Ascending aorta (tissue), 2 donors: ENCODE results near the gene SMIM35. TPM values are rescaled to one million over a fixed set of nuclear protein-coding genes. Genes with fewer than 3 reads are reported as not detected.

ENCODE experiments used
- DNase-seq, 2 donors: peaks; one replicate each; pipeline ENCODE4 v3.0.0-alpha.2; 2019; ENCODE audit warnings: low spot score in 2 of 2
- H3K27ac ChIP-seq, 2 donors: fragments of 200-600 bp; sonication (generic); one replicate each; pipeline ENCODE4 v1.5.1; 2016 to 2017; ENCODE audit warnings: mild to moderate bottlenecking in 1 of 2
- H3K27me3 ChIP-seq: fragments of 200-600 bp; sonication (generic); one replicate; pipeline ENCODE4 v1.5.1; 2017
- H3K36me3 ChIP-seq, 2 donors: fragments of 200-600 bp; sonication (generic); one replicate each; pipeline ENCODE4 v1.5.1; 2016
- H3K4me1 ChIP-seq, 2 donors: fragments of 200-600 bp; sonication (generic); one replicate each; pipeline ENCODE4 v1.5.1; 2016 to 2017; ENCODE audit warnings: mild to moderate bottlenecking in 1 of 2
- H3K4me3 ChIP-seq, 2 donors: fragments of 200-600 bp; sonication (generic); one replicate each; pipeline ENCODE4 v1.5.1; 2016 to 2017; ENCODE audit warnings: mild to moderate bottlenecking in 1 of 2
- H3K9me3 ChIP-seq, 2 donors: fragments of 200-600 bp; sonication (generic); one replicate each; pipeline ENCODE4 v1.5.1; 2016
- CTCF ChIP-seq, 3 experiments: fragments of 200-600 bp in 2 of 3; fragments of 450-650 bp in 1 of 3; sonication (generic) in 2 of 3; IDR thresholded peaks; one replicate each; pipeline ENCODE4 v1.5.1; 2016 to 2019; ENCODE audit warnings: antibody characterized with exemption in 3 of 3, mild to moderate bottlenecking in 1 of 3, moderate library complexity in 1 of 3
- intact Hi-C: fragments of 100-400 bp; cut with DNase I; formaldehyde crosslinking; loops from one replicate; pipeline ENCODE4 v1.15.1; 2023
- total RNA-seq: library from RNA; depleted of rRNA; stranded (reverse); fragments of >200 nt; gene quantifications from one replicate; pipeline ENCODE4 v1.1.0, GENCODE V29; 2016

The SMIM35 gene
- total RNA-seq, 1 donor from 2014 or later = not detected

GRCh38 chr11:117969160-117969991 is 117.4 kb downstream of the SMIM35 start:
- no peak for TF ChIP-seq CTCF (IDR thresholded peaks at IDR 0.05)
- no peak overlapping the region for H3K4me3 ChIP-seq
- intact Hi-C loops = no loop called here
- no peaks in the 10 kb centered on the region for H3K4me1 ChIP-seq
- H3K27me3 ChIP-seq = no peaks in the 10 kb centered on the region
- H3K36me3 ChIP-seq = no peaks in the 10 kb centered on the region
- H3K27ac ChIP-seq = no peak overlapping the region
- H3K9me3 ChIP-seq = no peaks in the 10 kb centered on the region
- no peak for DNase-seq

GRCh38 chr11:117966908-117967307 is 119.9 kb downstream of the SMIM35 start:
- Histone ChIP-seq H3K4me3 (no peak overlapping the region), H3K4me1 (no peaks in the 10 kb centered on the region), H3K36me3 (no peaks in the 10 kb centered on the region), H3K27me3 (no peaks in the 10 kb centered on the region), H3K9me3 (no peaks in the 10 kb centered on the region), H3K27ac (no peak overlapping the region)
- no peak for TF ChIP-seq CTCF (IDR thresholded peaks at IDR 0.05)
- intact Hi-C loops = no loop called here
- no peak for DNase-seq

- Histone ChIP-seq H3K27me3 (no peaks in the 10 kb centered on the region), H3K4me1 (no peaks in the 10 kb centered on the region), H3K9me3 (no peaks in the 10 kb centered on the region), H3K36me3 (no peaks in the 10 kb centered on the region), H3K4me3 (no peak overlapping the region), H3K27ac (no peak overlapping the region)
- no peak for DNase-seq
- TF ChIP-seq CTCF (IDR thresholded peaks at IDR 0.05) = no peak
- intact Hi-C loops = no loop called here
Observed at GRCh38 chr11:117962826-117963225, 123.9 kb downstream of the SMIM35 start.

- H3K4me3 ChIP-seq = no peak overlapping the region
- H3K36me3 ChIP-seq = no peaks in the 10 kb centered on the region
- no peaks in the 10 kb centered on the region for H3K27me3 ChIP-seq
- H3K4me1 ChIP-seq = no peaks in the 10 kb centered on the region
- DNase-seq = no peak
- intact Hi-C loops = no loop called here
- no peak for TF ChIP-seq CTCF (IDR thresholded peaks at IDR 0.05)
- no peaks in the 10 kb centered on the region for H3K9me3 ChIP-seq
- H3K27ac ChIP-seq = no peak overlapping the region
Observed at GRCh38 chr11:117961896-117962295, 124.9 kb downstream of the SMIM35 start.

- H3K27ac ChIP-seq = no peak overlapping the region
- no peaks in the 10 kb centered on the region for H3K4me1 ChIP-seq
- no peak overlapping the region for H3K4me3 ChIP-seq
- no peaks in the 10 kb centered on the region for H3K9me3 ChIP-seq
- no peaks in the 10 kb centered on the region for H3K27me3 ChIP-seq
- no peaks in the 10 kb centered on the region for H3K36me3 ChIP-seq
- intact Hi-C loops = no loop called here
- DNase-seq = no peak
- TF ChIP-seq CTCF (IDR thresholded peaks at IDR 0.05) = no peak
Observed at GRCh38 chr11:117960406-117960805, 126.4 kb downstream of the SMIM35 start.
